ELR (cell line): ENCODE data around the gene UXS1.

Experiments
- DNase-seq: peaks from one replicate; pipeline ENCODE4 v3.0.0-alpha.2; 2015; ENCODE audit warnings: low read depth

Gene UXS1

DNA sequence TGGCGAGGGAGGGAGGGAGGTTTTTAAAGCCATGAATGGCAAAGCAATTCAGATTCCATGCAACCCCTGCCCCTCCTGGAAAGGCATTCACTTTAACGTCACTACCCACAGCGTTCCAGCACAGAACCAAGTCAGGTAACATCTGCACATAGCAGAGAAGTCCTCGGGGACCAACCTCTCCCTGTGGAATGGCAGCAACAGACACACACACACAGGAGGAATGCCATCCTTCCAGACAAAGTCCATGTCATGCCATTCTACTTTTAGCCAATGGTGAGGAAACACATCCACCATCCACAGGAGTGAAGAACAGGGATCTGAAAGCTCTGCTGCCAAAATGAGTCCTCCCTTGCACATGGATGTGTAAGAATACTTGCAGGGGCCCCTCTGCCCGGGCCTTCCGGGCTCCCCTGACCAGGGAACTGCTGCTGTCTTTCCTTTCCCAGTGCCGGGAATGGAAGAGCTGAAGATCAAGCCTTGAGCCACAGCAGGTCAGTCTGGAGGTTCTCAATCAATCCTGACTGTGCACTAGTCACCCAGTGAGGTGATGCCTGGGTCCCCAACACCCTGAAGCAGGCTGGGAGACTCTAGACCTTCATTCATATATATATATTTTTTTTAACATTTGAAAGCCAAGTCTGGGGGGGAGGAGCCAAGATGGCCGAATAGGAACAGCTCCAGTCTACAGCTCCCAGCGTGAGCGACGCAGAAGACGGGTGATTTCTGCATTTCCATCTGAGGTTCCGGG, 63.7 kb downstream of the UXS1 start:
- DNase-seq: no peak

DNA sequence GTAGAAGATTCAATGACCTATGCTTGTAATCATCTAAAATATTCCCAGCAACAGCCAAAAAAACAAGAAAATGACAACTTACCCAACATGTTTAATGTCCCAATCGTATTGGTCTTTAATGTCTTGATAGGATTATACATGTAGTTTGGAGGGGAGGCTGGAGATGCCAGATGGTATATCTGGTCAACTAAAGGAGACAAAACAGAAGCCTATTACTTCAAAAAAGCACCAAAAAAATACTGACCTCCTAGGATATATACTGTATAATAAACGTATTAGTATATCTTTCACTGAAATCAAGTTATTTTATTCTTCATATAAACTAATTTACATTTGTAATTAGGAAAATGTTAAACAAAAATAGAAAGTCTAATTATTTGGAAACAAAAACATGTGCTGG, 64.5 kb downstream of the UXS1 start:
- no peak for DNase-seq

DNA sequence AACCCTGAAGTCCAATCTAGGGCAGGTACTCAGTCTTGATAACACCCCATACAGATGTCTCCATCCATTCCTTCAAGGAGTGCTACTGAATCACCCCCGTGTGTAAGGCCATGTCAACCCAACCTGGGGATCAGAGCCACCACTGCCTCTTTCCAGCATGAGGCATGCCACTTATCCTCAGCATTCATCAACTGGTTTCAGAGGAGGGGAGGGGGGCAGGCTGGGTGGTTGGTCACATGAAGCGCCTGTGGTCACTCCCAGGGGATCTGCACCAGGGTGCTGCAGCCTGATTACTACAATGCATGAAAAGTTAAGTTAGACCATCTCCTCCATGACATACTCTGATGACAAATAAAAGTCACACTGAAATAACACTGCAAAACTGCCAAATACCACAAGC, 65.0 kb downstream of the UXS1 start:
- no peak for DNase-seq

DNA sequence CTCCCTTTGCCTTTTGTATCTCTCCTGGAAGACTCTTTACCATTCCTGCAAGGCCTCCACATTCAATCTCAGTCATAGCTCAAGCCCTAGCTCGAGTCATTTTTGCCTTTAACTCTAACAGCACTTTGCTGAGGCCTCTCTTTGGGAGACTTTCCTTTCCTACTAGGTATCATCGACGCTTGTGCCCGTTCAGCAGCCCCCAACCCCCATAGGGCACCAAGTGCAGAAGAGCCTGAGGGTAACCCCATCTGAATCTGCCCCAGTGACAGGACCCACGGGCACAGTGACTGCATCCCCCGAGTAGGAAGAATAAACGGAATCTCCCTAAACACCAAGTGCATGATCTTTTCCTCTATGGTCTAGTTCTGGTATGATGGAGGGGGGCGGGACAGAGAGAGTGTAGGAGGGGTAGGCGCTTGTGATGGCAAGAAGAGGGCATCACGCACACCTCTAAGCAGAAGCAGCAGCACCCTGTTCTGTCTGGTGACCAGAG, 66.3 kb downstream of the UXS1 start:
- no peak for DNase-seq

DNA sequence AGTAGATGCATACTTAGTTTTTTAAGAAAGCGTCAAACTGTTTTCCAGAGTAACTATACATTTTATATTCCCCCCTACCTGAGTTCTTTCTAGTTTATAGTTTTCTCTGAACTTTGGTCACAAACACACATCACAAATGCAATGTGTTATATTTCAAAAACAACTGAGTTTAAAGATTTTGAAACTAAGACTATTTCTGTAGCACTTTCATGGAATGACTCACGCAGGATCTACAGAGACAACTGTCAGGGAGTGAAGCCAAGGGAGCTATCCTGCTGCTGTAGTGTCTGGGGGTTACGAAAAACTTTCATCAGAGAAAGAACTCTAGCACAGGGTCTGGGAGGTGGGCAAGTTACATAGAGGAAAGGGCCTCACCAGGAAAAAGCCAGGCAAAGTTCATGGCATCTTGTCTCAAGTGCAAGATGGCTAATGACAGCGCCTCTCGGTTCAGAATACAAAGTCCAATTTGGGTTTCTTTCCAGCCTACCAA, 66.8 kb downstream of the UXS1 start:
- DNase-seq: no peak

DNA sequence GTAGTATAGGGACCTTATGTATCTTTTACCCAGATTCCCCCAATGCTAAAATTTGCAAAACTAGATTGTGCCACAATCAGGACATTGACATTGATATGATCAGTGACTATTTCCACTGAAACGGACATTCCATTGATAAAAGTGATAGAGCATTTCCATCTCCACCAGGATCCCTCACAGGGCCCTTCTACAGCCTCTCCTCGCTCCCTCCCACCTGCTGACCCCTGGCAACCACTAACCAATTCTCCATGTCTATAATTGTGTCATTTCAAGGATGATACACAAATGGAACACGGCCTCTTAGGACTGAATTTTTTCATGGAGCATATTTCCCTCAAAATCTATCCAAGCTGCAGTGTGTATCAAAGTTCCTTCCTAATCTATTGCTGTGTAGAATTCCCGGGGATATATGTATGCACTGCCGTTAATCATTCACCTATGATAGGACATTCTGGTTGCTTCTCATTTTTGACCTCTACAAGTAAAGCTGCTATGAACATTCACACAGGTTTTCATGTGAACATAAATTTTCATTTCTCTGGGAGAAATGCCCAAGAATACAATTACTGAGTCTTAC, 67.3 kb downstream of the UXS1 start:
- DNase-seq: no peak

DNA sequence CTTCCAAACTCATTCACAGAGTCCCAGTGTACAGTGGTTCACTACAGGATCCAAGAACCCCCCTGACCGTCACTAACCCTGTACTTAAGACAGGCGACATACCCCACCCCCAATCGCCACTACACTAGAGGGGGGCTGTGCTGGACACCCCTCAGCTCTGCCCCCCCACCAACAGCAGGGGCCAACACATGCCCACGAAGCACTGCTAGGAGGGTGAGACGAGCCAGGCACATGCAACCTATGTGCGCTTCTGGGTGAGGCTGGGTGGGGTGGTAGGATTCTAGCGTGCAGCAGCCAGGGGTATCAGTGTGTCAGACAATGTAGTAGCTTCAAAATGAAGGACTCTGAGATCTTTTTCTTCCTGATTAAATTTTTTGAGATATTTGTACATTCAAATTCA, 67.8 kb downstream of the UXS1 start:
- DNase-seq: no peak

DNA sequence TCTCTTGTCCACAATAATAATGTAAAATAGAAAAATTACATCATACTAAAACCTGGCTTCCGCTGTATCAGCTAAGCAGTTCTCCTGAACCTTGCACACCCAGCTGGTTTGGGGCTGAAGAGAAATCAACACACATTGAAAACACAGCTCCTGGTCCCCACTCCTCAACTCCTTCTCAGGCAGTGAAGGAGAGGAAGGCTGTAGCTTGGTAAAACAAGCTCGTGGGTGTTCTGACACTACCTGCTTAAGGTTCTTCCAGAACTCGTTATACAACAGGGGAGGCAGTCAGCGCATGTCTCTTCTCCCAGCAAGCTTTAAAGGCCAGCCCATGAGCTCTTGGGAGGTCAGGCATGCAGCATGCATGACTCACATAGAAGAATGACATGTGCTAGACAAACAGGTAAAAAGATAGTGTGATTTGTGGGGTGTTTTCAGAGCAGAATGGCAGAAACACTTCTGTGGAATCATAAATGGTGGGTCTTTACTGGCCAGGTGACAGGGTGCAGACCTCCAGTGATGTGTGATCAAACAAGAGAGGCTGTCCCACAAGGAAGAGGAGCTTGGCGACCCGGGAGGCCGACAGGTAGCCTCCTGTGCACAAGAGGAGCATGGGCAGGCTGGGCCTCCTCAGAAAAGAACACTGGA, 69.1 kb downstream of the UXS1 start:
- no peak for DNase-seq

DNA sequence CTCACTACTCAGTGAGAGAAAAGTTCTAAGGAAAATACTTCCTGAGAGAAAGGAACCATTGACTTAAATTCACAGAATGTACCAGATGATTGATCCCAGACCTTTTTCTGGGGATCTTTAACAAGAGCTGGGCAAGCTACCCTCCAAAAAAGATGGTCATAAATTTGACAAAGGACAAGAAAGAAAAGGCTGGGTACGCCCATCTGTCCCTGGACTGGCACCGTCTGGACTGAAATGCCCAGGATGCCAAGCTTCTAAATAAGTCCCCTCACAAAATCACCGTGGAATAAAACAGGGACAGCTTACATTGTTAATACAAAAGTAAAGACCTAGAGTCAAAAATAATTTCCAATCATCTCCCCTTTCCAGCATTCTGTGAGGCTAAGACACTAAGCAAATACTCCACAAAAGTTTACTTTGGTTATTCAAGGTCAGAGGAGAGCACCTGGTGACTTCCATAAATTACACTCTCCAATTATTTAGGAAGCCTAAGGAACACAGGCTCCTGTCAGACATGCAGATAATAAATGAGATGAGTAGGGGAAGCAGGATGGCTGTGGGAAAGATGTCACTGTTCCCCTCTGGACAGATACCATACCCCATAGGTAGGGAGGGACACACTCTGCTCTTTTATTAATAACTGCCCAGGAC, 69.9 kb downstream of the UXS1 start:
- no peak for DNase-seq

DNA sequence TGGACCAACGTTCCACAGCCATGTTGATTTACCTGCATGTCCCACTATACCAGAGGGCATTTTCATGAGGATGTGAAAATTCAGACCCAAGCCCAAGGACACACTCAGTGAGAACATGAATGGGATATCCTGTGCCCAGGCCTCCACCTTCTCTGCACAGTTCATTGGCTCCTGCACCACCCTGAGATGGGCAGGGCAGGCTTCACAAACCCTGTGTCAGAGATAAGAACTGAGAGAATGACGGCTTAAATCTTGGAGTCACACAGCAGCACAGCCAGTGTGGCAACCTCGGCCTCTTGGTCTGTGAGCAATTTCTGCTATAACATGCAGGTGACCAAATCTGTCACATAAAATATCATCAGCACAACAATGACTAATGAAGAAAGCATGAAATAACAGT, 71.9 kb downstream of the UXS1 start:
- DNase-seq: no peak

DNA sequence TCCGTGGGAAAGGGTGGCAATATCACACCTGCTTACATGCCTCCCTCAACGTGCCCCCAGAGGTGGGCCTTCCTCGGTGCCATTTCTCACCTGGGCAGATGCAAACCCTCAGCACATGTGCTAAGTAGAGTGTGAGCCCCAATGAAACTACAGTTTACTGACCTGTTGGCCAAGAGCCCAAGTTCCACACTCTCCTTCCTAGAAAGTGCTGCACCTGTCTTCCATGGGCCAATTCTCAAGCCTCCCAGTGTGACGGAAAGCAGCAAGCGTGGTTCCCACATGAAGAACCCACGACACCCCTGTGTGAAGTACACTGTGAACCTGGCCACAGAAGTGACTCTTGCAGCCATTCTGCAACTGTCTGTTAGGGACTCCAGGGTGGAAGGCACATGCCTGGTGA, 73.7 kb downstream of the UXS1 start:
- no peak for DNase-seq

DNA sequence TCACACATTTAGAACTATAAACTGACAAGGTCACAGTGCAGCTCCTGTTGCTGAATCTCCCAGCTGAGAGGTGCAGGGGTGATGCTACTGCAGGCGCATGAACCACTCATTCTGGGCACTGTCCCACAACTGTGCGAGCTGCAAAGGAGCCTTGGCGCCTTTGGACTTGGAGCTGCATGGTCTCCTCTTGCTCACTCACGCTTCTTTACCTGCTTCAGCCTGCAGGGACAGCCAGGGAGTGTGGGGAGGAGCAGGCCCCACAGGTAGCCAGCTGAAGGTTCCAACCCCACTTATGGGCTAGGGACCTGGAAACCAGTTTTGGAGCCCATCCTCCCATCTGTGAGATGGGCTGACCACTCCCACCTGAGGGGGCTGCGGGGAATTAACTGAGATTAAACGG, 75.0 kb downstream of the UXS1 start:
- no peak for DNase-seq

DNA sequence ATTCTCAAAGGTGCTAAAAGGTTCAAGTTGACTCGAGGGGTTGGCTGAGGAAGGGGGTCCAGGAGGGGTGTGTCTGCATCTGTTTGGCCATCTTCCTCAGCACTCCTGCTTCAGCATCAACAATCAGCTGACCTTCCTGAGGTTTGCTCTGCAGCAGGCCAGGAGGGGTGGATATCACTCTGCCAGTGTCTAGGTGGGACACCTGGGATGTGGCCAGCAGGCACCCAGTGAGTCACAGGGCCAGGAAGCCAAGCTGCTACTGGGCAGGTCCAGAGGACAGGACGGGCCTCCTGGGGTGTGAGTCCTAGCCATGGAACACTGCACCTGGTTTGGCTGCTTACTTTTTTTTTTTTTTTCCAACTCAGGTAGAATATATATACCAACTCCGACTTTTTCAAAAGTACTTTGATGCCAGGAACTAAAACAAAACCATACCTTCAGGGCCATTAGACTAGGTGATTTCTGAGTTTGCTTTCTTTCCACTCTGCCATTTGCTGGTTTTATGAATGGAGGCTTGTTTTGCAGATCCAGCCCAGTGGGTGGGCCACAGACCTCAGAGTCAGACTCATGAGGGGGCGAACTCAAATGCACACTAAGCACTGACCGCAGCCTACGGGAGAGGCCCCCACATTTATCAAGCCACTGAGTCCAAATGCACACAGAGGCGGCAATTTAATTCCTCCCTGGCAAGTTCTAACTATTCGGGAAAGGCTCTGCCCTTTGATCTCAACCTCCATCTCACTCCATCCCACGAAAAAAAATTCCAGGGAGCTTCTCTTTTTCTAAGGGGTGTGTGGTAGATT, 76.0 kb downstream of the UXS1 start:
- no peak for DNase-seq

DNA sequence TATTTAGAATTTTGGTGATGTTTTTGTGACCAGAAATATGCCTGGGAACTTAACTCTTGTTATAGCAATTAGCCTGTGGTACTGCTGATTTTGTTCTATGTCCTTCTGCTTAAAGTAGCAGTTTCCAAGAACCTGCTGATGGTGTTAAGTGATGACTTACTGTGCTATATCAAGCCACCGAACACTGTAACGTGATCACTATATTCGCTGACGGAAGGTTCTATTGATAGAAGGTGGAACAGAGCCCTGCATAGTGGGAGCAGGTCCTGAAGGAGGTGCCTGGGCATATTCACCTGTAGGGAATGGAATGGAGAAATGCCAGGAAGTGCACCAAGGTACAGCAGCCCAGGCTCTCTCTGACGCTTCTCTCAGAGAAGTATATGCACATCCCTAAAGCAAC, 76.8 kb downstream of the UXS1 start:
- DNase-seq: no peak

DNA sequence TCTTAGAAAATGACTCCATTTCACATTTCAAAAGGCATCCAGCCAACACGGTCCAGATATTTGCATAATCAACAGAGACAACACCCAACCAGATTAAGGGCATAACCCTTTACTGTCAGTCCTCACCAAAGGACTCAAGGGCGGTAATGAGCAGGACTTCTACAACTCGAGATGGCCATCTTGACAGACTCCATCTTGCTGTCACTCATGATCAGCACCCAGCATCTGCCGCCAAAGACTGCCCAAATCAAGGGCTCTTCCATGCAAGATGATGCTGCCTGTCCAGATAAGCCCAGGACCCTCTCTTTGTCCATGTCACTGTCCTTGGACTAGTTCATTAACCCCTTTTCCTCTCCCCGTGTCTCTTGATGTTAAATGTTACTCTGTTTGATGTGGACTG, 77.9 kb downstream of the UXS1 start:
- no peak for DNase-seq

DNA sequence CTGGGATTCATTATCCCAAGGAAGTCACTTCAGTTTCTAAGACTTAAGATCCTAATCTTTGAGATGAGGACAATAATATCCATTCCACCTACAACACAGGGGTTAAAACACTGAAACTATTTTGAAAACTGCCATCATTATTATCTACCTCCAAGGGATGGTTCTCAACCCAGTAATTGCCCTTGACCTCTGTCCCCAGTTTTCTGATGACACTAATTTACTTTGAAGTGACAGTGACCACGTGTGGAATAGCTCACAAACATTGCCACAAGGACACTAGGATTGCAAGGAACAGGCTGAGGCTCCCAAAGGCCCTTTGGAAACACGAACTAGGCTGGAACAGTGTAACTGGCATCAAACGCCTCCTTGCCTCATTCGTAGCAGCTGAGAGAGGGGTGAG, 78.4 kb downstream of the UXS1 start:
- DNase-seq: no peak

DNA sequence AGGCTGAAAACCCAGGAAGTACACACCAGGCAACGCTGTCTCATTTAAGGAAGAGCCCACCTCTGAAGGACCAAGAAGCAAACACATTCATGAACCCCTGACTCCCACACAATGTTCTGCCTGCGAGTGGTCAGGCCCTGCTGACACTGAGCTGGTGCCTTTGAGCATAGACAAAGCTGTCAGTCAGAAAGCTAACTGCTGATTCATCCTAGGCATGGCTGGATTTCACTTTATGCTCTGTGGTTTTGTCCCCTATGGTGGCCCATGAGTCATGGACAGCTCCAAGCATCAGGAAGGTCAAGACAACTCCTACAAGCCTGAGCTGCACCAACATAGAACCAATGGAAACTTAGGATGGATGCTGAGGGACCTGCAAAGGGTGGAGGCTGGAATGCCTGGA, 78.9 kb downstream of the UXS1 start:
- DNase-seq: peak; percentile 77

DNA sequence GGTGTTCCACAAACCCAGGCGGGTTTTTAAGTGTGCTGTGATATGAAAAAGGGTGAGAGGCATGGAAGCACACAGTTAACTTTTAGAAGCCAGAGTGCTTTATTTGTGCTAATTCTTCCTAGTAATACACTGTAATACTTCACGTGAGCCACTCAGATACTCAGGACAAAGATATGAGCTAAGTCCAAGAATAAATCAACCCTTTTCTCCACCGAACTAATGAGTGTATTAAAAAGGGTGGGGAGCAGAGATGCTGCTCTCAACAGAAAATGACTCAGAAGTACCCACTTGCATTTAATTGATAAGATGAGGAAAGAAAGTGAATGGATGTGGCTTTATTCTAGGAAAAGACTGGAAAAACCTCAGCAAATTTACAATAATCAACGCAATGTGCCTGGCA, 79.9 kb downstream of the UXS1 start:
- DNase-seq: no peak

DNA sequence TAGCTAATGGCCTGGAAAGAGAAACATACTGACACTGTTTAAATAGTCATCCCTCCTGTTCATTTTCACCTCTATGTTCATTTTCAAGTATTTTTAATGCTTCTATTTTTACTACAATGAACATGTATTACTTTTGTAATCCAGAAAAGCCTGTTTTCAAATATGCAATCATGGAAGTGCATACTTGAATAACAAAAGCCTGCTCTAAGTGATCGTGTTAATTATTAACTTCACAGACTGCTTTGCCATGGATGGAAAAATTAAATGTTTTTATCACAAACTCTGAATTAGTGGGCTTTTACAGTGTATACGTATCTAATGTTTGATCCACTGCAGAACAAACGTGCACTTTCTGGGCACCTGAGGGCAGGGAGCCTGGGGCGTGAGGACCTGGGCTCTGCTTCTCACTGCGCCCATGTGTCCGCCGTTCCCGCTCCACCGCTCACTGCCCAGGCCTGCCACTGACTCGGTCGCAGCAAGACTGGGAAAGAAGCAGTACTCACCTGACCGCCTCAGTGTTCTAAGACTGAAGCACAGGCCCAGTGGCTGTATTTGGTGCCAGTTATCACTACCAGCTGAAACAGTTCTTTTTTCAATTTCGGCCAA, 80.6 kb downstream of the UXS1 start:
- no peak for DNase-seq

DNA sequence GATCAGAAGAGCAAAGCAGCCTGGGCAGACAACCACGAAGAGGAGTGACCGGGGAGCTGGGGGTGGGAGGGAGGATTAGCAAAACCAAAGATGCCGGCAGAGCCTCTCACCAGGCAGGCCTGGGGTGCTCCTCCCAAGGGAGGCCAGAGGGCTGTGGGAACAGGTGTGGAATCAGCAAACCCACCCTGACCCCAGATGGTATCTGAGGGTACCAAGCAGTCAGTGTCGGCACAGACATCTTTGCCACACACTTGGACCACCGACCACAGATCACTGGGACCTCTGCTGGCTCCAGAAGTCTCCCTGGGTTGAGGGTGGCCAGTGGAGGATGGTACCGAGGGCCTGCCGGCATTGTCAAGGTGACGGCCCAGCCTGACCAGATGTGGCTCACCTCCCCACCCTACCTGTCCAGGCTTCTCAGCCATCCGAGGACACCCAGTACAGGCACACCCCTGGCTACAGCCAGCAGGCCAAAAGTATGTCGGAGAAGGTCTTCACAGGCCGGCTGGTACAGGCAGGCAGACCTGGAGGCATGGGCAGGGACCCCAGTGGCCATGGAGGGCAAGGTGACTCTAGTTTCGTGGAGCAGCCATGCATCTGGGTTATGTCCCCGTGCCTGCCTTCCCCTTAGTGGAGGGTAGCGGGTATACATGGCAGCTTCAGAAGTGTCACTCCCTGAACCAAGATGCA, 82.1 kb downstream of the UXS1 start:
- no peak for DNase-seq
